ENCODE data around the gene CPT1A.

CPT1A gene

GRCh38 chr11:68828155-68828931, 13.4 kb downstream of the CPT1A start:
- no peak for DNase-seq

GRCh38 chr11:68827733-68828132, 14.0 kb downstream of the CPT1A start:
- no peak for DNase-seq

GRCh38 chr11:68826726-68827125, 15.0 kb downstream of the CPT1A start:
- no peak for DNase-seq

GRCh38 chr11:68825571-68825970, 16.1 kb downstream of the CPT1A start:
- peak; percentile 45 for DNase-seq

- DNase-seq = no peak
These were observed 19.2 kb downstream of the CPT1A start for GRCh38 chr11:68822546-68822945.

GRCh38 chr11:68821670-68822069, 20.0 kb downstream of the CPT1A start:
- no peak for DNase-seq

GRCh38 chr11:68819362-68819761, 22.4 kb downstream of the CPT1A start:
- DNase-seq = no peak

GRCh38 chr11:68818181-68818580, 23.5 kb downstream of the CPT1A start:
- DNase-seq = no peak

GRCh38 chr11:68817554-68817953, 24.2 kb downstream of the CPT1A start:
- no peak for DNase-seq

GRCh38 chr11:68816917-68817419, 24.7 kb downstream of the CPT1A start:
- DNase-seq = peak; percentile 7

- DNase-seq = no peak
These were observed 25.4 kb downstream of the CPT1A start for GRCh38 chr11:68816251-68816776.

- no peak for DNase-seq
These were observed 27.9 kb downstream of the CPT1A start for GRCh38 chr11:68813773-68814172.

- DNase-seq = no peak
These were observed 29.2 kb downstream of the CPT1A start for GRCh38 chr11:68812526-68812925.

- no peak for DNase-seq
These were observed 31.6 kb downstream of the CPT1A start for GRCh38 chr11:68810164-68810563.

GRCh38 chr11:68809506-68809905, 32.2 kb downstream of the CPT1A start:
- no peak for DNase-seq

GRCh38 chr11:68808787-68809186, 32.9 kb downstream of the CPT1A start:
- DNase-seq = no peak

GRCh38 chr11:68806931-68807844, 34.5 kb downstream of the CPT1A start:
- DNase-seq = no peak

- DNase-seq = no peak
These were observed 36.9 kb downstream of the CPT1A start for GRCh38 chr11:68804786-68805185.

- no peak for DNase-seq
These were observed 38.0 kb downstream of the CPT1A start for GRCh38 chr11:68803766-68804165.

GRCh38 chr11:68798221-68798813, 43.4 kb downstream of the CPT1A start:
- peak; percentile 39 for DNase-seq

- DNase-seq = no peak
These were observed 44.9 kb downstream of the CPT1A start for GRCh38 chr11:68796801-68797200.

- DNase-seq = no peak
These were observed 49.2 kb downstream of the CPT1A start for GRCh38 chr11:68792400-68792966.

GRCh38 chr11:68784653-68785052, 57.1 kb downstream of the CPT1A start:
- DNase-seq = no peak
